H4 (cell line): ENCODE data around the gene GDI2. TPM values are rescaled to one million over a fixed set of nuclear protein-coding genes. Genes with fewer than 3 reads are reported as not detected.

ENCODE experiments used
- DNase-seq: peaks from one replicate; pipeline ENCODE4 v3.0.0-alpha.2; 2015; ENCODE audit warnings: low spot score
- total RNA-seq: library from RNA; depleted of rRNA; stranded (reverse); fragments of >200 nt; shearing (Covaris generic); gene quantifications from 2 replicates; pipeline ENCODE4 v1.2.3, GENCODE V29; 2014; rRNA removed

The GDI2 gene
- total RNA-seq, 1 experiment from 2014 or later: 283 TPM

- no peak for DNase-seq
These were observed 71.1 kb downstream of the GDI2 start for GRCh38 chr10:5742116-5742515.

- no peak for DNase-seq
These were observed 72.0 kb downstream of the GDI2 start for GRCh38 chr10:5741276-5741675.

- no peak for DNase-seq
These were observed 74.8 kb downstream of the GDI2 start for GRCh38 chr10:5738427-5738826.

- DNase-seq: no peak
These were observed 75.9 kb downstream of the GDI2 start for GRCh38 chr10:5737352-5737751.

GRCh38 chr10:5736591-5736990 lies 76.6 kb downstream of the GDI2 start:
- DNase-seq: no peak

GRCh38 chr10:5735119-5735518 lies 78.1 kb downstream of the GDI2 start:
- no peak for DNase-seq

GRCh38 chr10:5732141-5732540 lies 81.1 kb downstream of the GDI2 start:
- no peak for DNase-seq

- DNase-seq: no peak
These were observed 81.7 kb downstream of the GDI2 start for GRCh38 chr10:5731559-5731958.

GRCh38 chr10:5730766-5731165 lies 82.5 kb downstream of the GDI2 start:
- DNase-seq: no peak

GRCh38 chr10:5723692-5724091 lies 89.5 kb downstream of the GDI2 start:
- DNase-seq: no peak

GRCh38 chr10:5720182-5720581 lies 93.1 kb downstream of the GDI2 start:
- no peak for DNase-seq

GRCh38 chr10:5719546-5719945 lies 93.7 kb downstream of the GDI2 start:
- no peak for DNase-seq

Other genes with a start within 250 kb of the GDI2 start
- gene ASB13, start 146.8 kb downstream of the GDI2 start, total RNA-seq: 9.1 and 11.3 TPM in 2 replicates
- gene TASOR2, start 128.6 kb downstream of the GDI2 start, total RNA-seq: 25.2 and 42.4 TPM in 2 replicates
- gene ANKRD16, start 76.5 kb upstream of the GDI2 start, total RNA-seq: 3.0 and 3.2 TPM in 2 replicates
- gene FBH1, start 76.8 kb upstream of the GDI2 start, total RNA-seq: 35.9 and 41.1 TPM in 2 replicates
- 14.4 and 18.6 TPM in 2 replicates for gene IL15RA, start 164.1 kb upstream of the GDI2 start, total RNA-seq
- gene IL2RA, start 248.9 kb upstream of the GDI2 start, total RNA-seq: not detected in 2 replicates